GM10266 (cell line): ENCODE measurements around the gene PLXNA4.

ENCODE experiments used
- DNase-seq: peaks from one replicate; pipeline ENCODE4 v3.0.0; 2012; ENCODE audit errors: extremely low spot score
- CTCF ChIP-seq: IDR thresholded peaks from 2 replicates; pipeline ENCODE4 v1.5.1; 2012; ENCODE audit warnings: mild to moderate bottlenecking, low read depth; ENCODE audit not compliant: control insufficient read depth, insufficient read depth; ENCODE audit errors: missing control alignments

PLXNA4 gene

DNA sequence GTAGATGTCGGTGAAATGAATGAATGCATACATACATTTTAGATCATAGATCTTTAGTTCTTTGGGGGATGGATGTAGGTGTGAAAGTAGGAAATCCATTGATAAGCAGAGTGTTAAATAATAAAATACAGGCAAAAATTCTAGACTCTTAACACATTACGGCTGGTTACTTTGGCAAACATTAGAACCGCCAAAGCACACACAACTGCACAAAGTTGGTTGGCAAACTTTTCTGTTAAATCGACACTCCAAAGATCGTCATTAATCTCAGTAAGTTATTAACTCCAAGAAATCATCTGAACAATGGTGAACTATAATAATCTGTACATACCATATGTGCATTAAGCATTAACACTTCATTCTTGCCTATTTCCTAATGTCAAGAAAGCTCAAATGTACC is 231.2 kb downstream of the PLXNA4 start:
- no peak for DNase-seq
- TF ChIP-seq CTCF = no peak

DNA sequence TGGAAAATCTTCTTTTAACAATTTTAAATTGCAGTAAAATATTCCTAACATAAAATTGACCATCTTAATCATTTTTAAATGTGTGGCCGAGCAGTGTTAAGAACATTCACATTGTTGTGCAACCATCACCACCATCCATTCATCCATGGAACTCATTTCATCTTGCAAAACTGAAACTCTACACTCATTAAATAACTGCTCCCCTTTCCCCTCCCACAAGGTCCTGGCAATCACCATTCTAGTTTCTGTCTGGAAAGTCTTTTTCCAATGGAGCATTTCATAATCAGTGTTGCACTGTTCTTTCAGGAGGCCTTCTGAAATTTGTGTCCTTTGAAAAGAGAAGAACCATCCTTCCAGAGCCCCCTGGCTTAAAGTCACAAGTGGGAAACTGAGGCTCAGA is 233.1 kb downstream of the PLXNA4 start:
- no peak for DNase-seq
- no peak for TF ChIP-seq CTCF

DNA sequence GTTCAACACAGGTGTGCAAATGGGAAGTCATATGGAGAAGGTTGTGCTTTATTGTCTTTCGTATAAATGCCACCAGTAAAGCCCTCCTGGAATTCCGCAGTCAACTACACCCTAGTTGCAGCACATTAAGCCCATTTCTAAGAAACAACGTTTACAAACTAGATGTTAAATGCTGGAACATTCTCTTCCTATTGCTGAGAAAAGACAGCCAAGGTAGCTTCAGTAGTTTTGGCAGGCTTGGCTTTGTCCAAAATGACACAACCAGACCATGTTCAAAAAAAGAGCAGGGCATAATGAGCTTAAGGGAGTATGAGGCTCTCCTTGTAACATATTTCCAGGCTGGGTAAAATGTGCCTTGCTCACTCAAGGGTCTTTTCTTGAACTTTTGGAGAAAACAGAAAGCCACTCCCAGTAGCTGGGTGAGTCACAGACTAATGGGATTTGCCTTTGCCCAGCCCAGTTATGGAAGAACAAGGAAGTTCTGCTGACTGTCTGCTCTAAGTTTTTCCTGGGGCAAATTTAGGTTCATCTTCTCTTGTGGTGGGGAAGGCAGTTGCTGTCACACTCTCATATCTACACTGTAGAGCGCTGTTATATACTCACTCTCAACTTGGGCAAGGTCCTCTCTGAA is 238.7 kb downstream of the PLXNA4 start:
- TF ChIP-seq CTCF = no peak
- no peak for DNase-seq

GRCh38 chr7:132336797-132337196 is 239.5 kb downstream of the PLXNA4 start:
- DNase-seq = no peak
- no peak for TF ChIP-seq CTCF

GRCh38 chr7:132333301-132333700 is 243.0 kb downstream of the PLXNA4 start:
- TF ChIP-seq CTCF = no peak
- no peak for DNase-seq

DNA sequence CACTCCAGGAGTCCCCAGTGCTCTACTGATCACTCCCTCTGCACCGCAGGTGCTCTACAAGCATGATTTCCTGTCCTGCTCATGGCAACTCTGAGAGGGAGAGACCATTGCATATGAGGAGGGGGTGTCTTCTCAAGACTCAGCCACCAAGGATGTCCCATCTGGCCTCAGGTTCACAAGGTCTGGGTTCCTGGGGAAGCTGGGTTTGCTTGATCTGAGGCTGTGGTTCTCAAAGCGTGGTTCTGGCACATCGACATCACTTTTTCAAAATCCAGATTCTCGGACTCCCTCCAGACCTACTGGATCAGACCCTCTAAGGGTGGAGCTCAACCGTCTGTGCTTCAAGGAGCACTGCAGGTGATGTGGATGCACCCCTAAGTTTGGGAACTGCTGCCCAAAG is 247.5 kb downstream of the PLXNA4 start:
- no peak for DNase-seq
- TF ChIP-seq CTCF = no peak

- no peak for DNase-seq
- TF ChIP-seq CTCF = no peak
Measured at GRCh38 chr7:132328047-132328620, 248.1 kb downstream of the PLXNA4 start.
